GM12892 (cell line): ENCODE results near the gene GLRA1.

Experiments
- POLR2A ChIP-seq: IDR thresholded peaks from 2 replicates; pipeline ENCODE4 v1.6.1; 2011; ENCODE audit warnings: low read depth, low read length, control low read depth
- POLR2AphosphoS5 ChIP-seq: IDR thresholded peaks from 2 replicates; pipeline ENCODE4 v1.6.1; 2011; ENCODE audit warnings: low read depth, low read length, control low read depth
- TAF1 ChIP-seq: IDR thresholded peaks from 2 replicates; pipeline ENCODE4 v1.6.1; 2011; ENCODE audit warnings: low read depth, mild to moderate bottlenecking, control low read depth, low read length, borderline replicate concordance

DNA sequence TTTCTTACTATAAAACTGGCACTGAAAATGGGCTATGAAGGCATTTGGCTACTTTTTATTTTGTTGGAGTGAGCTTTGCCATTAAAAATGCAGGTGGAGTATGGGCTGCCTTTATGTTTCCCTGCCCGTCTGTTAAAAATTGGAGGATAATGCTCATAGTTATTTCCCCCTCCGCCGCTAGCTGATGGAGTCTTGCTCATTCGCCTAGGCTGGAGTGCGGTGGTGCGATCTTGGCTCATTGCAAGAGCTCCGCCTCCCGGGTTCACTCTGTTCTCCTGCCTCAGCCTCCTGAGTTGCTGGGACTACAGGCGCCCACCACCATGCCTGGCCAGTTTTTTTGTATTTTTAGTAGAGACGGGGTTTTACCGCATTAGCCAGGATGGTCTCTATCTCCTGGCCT is 144.3 kb downstream of the GLRA1 start:
- no peak for TF ChIP-seq POLR2AphosphoS5
- TF ChIP-seq POLR2A: no peak
- TF ChIP-seq TAF1: no peak
